ENCODE results near the gene DIP2C.
"Not testable (repeated sequence)": the region's sequence is repeated elsewhere in the genome, so short reads cannot be mapped to it uniquely, and the experiment has no call there.

The DIP2C gene

DNA sequence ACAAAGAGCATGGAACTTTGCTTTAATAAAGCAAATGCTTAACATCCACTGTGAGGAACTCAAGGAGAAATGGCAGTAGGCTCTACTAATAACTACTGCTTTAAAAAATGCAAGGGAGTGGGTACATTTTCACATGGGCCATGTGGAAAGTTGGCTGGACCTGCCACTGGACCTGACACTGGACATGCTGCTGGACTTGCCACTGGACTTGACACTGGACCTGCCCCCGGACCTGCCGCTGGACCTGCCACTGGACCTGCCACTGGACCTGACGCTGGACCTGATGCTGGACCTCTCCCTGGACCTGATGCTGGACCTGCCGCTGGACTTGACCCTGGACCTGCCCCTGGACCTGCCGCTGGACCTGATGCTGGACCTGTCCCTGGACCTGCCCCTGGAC is 32.6 kb downstream of the DIP2C start:
- H3K27ac ChIP-seq: no peak overlapping the region
- CTCF ChIA-PET: no interaction called here
- no peak for DNase-seq (ENCODE audit: low spot score)
- TF ChIP-seq, protein P1, sequence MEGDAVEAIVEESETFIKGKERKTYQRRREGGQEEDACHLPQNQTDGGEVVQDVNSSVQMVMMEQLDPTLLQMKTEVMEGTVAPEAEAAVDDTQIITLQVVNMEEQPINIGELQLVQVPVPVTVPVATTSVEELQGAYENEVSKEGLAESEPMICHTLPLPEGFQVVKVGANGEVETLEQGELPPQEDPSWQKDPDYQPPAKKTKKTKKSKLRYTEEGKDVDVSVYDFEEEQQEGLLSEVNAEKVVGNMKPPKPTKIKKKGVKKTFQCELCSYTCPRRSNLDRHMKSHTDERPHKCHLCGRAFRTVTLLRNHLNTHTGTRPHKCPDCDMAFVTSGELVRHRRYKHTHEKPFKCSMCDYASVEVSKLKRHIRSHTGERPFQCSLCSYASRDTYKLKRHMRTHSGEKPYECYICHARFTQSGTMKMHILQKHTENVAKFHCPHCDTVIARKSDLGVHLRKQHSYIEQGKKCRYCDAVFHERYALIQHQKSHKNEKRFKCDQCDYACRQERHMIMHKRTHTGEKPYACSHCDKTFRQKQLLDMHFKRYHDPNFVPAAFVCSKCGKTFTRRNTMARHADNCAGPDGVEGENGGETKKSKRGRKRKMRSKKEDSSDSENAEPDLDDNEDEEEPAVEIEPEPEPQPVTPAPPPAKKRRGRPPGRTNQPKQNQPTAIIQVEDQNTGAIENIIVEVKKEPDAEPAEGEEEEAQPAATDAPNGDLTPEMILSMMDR (conservative IDR thresholded peaks at IDR 0.05; ENCODE audit: low read depth): no peak
- POLR2A ChIA-PET (ENCODE audit: low non-redundant PET): no interaction called here

DNA sequence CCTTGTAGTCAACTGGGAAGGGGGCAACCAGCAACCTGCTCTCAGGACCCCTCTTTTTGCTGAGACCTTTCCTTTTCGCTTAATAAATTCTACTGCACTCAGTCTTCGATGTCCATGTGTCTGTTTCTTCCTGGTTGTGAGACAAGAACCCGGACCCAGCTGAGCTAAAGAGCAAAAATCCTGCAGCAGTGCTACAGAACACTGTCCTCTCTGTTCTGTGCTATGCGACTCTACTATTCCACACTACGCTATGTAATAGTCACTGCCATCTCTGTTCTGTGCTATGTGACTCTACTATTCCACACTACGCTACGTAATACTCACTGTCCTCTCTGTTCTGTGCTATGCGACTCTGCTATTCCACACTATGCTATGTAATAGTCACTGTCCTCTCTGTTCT is 34.3 kb downstream of the DIP2C start:
- no peak for DNase-seq (ENCODE audit: low spot score)
- H3K27ac ChIP-seq: no peak overlapping the region
- CTCF ChIA-PET: no interaction called here
- POLR2A ChIA-PET (ENCODE audit: low non-redundant PET): no interaction called here
- TF ChIP-seq, protein P1 (conservative IDR thresholded peaks at IDR 0.05; ENCODE audit: low read depth): no peak

DNA sequence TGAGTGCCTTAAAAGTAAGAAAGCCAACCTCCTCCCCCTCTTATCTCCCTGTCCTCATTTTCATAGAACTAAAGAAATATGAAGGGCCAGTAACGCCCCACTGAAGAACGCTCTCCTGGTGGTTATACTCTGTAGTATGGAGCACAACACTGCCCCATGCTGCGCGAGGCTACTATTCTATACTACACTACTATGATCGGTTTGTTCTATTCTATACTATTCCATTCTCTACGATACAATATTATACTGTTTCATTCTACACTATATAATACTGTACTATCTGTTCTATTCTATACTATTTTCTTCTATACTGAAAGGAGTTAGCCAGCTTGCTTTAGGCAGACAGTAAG is 34.8 kb downstream of the DIP2C start:
- no peak for DNase-seq (ENCODE audit: low spot score)
- ChIA-PET CTCF (no interaction called here), POLR2A (ENCODE audit: low non-redundant PET) (no interaction called here)
- H3K27ac ChIP-seq: no peak overlapping the region
- TF ChIP-seq, protein P1 (conservative IDR thresholded peaks at IDR 0.05; ENCODE audit: low read depth): no peak

DNA sequence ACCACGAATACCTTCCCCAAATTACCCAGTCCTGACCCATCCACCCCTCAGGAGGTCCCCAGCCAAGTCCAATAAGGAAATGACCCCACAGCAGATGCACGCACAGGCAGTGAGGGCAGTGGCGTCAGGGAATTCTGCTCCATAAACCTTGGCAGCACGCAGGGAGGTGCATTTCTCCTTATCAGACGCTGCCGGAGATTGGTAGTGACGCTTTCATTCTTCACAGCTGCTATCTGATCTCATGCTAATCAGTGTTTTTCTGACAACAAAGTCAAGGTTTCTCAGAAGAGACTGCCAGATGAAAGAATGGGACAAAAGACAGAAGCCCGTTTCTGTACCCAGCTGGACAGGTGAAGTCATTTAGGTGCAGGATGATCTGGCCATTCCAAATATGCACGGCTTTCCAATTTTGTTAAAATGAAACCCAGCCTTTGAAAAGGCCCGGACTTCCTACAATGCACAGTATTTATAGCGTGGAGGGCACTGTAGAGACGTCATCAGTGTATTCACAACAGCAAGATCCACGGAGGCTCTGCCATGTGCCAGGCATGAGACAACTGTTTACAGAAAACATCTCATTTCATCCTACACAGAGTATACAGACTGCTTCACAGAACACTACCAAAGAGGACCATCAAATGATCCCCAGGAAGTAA is 35.3 kb downstream of the DIP2C start:
- CTCF ChIA-PET: no interaction called here
- no peak for DNase-seq (ENCODE audit: low spot score)
- POLR2A ChIA-PET (ENCODE audit: low non-redundant PET): no interaction called here
- no peak overlapping the region for H3K27ac ChIP-seq
- TF ChIP-seq, protein P1 (conservative IDR thresholded peaks at IDR 0.05; ENCODE audit: low read depth): no peak

DNA sequence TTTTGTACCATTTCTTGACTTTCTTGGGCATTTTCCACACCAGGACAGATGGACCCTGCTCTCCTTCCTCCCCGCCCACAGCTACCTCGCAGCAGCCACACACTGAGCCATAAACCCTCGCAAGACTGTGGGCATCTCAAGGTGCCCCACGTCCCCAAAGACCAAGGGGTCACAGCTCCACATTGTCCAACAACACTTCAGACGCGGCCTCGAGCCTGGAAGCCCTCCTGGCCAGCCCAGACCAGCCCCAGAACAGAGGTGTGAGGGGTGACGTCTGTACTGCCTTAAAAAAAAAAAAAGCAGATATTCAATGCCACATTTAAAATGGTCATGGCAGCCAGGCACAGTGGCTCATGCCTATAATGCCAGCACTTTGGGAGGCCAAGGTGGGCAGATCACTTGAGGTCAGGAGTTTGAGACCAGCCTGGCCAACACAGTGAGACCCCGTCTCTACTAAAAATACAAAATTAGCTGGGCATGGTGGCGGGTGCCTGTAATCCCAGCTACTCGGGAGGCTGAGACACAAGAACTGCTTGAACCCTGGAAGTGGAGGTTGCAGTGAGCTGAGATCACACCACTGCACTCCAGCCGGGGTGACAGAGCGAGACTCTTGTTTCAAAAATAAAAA is 36.5 kb downstream of the DIP2C start:
- CTCF ChIA-PET; DNase-seq (ENCODE audit: low spot score); POLR2A ChIA-PET (ENCODE audit: low non-redundant PET); H3K27ac ChIP-seq: not testable (repeated sequence)

DNA sequence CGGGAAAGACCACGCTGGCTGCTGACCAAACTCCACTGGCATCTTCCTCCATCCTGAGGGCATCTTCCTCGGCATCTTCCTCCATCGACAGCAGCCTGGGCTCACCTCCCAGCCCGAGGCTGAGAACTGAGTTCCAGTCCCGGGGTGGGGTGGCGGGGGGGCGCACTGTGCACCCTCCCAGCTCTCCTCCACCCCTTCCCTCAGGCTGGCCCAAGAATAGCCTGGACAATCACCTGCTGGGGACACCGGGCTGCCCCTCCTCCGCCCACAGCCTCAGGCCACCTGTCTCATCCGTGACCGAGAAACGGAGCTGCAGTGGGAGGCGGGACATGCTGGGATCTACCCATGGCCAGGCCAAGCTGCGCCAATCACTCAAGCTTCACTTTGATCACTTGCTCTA is 37.2 kb downstream of the DIP2C start:
- DNase-seq (ENCODE audit: low spot score): no peak
- TF ChIP-seq, protein P1 (conservative IDR thresholded peaks at IDR 0.05; ENCODE audit: low read depth): no peak
- H3K27ac ChIP-seq: no peak overlapping the region
- CTCF ChIA-PET: no interaction called here
- POLR2A ChIA-PET (ENCODE audit: low non-redundant PET): no interaction called here

DNA sequence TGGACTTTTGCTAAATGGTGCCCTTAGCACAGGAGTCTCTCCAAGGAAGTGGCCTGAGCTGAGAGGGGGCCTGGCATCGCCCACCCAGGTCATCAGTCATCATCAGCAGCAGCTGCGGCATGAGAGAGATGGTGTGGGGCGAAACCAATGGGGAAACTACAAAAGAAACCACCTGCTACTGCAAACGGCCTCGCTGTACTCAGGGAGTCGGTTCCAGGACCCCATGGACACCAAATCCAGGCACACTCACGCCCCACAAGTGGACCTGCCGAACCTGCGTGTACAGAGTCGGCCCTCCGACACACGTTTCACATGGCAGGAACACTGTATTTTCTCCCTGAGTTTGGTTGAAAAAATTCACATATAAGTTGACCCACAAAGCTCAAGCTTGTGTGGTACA is 37.8 kb downstream of the DIP2C start:
- DNase-seq (ENCODE audit: low spot score): no peak
- no peak overlapping the region for H3K27ac ChIP-seq
- TF ChIP-seq, protein P1 (conservative IDR thresholded peaks at IDR 0.05; ENCODE audit: low read depth): no peak
- ChIA-PET POLR2A (ENCODE audit: low non-redundant PET) (no interaction called here), CTCF (no interaction called here)
